Ectodermal cell (in vitro differentiated cells): Measurements from ENCODE around the gene MAST1.

ENCODE experiments used
- H3K27ac ChIP-seq: 2 replicates; pipeline ENCODE4 v1.7.0; 2013; ENCODE audit warnings: mild to moderate bottlenecking, low read depth, low read length; ENCODE audit not compliant: insufficient read depth, poor library complexity, severe bottlenecking
- H3K27me3 ChIP-seq: 2 replicates; pipeline ENCODE4 v1.7.0; 2013; ENCODE audit warnings: mild to moderate bottlenecking, low read length; ENCODE audit not compliant: insufficient read depth, control insufficient read depth, poor library complexity, severe bottlenecking
- H3K36me3 ChIP-seq: one replicate; pipeline ENCODE4 v1.7.0; 2013; ENCODE audit warnings: low read length; ENCODE audit not compliant: control insufficient read depth, insufficient read depth
- H3K4me1 ChIP-seq: one replicate; pipeline ENCODE4 v1.7.0; 2013; ENCODE audit warnings: low read length; ENCODE audit not compliant: control insufficient read depth, insufficient read depth
- H3K4me3 ChIP-seq: 2 replicates; pipeline ENCODE4 v1.7.0; 2013; ENCODE audit warnings: low read depth, low read length, control low read depth; ENCODE audit not compliant: insufficient read depth
- H3K9me3 ChIP-seq: 2 replicates; pipeline ENCODE4 v1.7.0; 2013; ENCODE audit warnings: mild to moderate bottlenecking, low read length, moderate library complexity; ENCODE audit not compliant: control insufficient read depth
- WGBS, 2 experiments: methylation state at CpG; one replicate each; pipeline ENCODE4 v1.1.7; 2013; ENCODE audit warnings: missing lambda C conversion rate in 2 of 2; 5-methylcytosine and 5-hydroxymethylcytosine counted together

The MAST1 gene

GRCh38 chr19:12828494-12828893 lies 9.8 kb upstream of the MAST1 start:
- 24% methylated on average over 23 of the region's 23 CpGs for WGBS, 2 experiments
- Histone ChIP-seq H3K4me3 (no peak overlapping the region), H3K27ac (no peak overlapping the region), H3K27me3 (peaks cover 64% of the 10 kb centered on the region), H3K36me3 (no peaks in the 10 kb centered on the region), H3K4me1 (no peaks in the 10 kb centered on the region), H3K9me3 (no peaks in the 10 kb centered on the region)

GRCh38 chr19:12833418-12833737 lies 4.9 kb upstream of the MAST1 start:
- peaks cover 5% of the 10 kb centered on the region for H3K4me1 ChIP-seq
- no peak overlapping the region for H3K27ac ChIP-seq
- no peak overlapping the region for H3K4me3 ChIP-seq
- H3K9me3 ChIP-seq = no peaks in the 10 kb centered on the region
- 1 to 2% methylated on average over 5 of the region's 5 CpGs for WGBS, 2 experiments
- H3K36me3 ChIP-seq = no peaks in the 10 kb centered on the region
- H3K27me3 ChIP-seq = peaks cover 97% of the 10 kb centered on the region

GRCh38 chr19:12833738-12834565 lies 4.4 kb upstream of the MAST1 start:
- no peak overlapping the region for H3K27ac ChIP-seq
- 1% methylated on average over 59 to 76 of the region's 87 CpGs for WGBS, 2 experiments
- H3K9me3 ChIP-seq = no peaks in the 10 kb centered on the region
- peak overlapping the region; percentile 49 for H3K4me3 ChIP-seq
- H3K36me3 ChIP-seq = no peaks in the 10 kb centered on the region
- H3K27me3 ChIP-seq = peaks cover 97% of the 10 kb centered on the region
- peaks cover 7% of the 10 kb centered on the region for H3K4me1 ChIP-seq

GRCh38 chr19:12834566-12834943 lies 3.8 kb upstream of the MAST1 start, which contains the start of gene RTBDN:
RTBDN (minus strand) TSS chr19:12834579; CDS start chr19:12829979, 4,600 bp downstream.
- H3K36me3 ChIP-seq = no peaks in the 10 kb centered on the region
- peaks cover 10% of the 10 kb centered on the region for H3K4me1 ChIP-seq
- peaks cover 97% of the 10 kb centered on the region for H3K27me3 ChIP-seq
- H3K9me3 ChIP-seq = no peaks in the 10 kb centered on the region
- 10 to 15% methylated on average over 20 of the region's 20 CpGs for whole genome bisulfite sequencing, 2 experiments
- H3K4me3 ChIP-seq = peak within 1 kb of the TSS; percentile 49
- no peak within 1 kb of the TSS for H3K27ac ChIP-seq

GRCh38 chr19:12834976-12835757 lies 3.1 kb upstream of the MAST1 start:
- H3K9me3 ChIP-seq = no peaks in the 10 kb centered on the region
- H3K4me1 ChIP-seq = peaks cover 10% of the 10 kb centered on the region
- no peaks in the 10 kb centered on the region for H3K36me3 ChIP-seq
- WGBS, 2 experiments = 14 to 15% methylated on average over 39 of the region's 39 CpGs
- H3K27ac ChIP-seq = no peak overlapping the region
- peaks cover 92% of the 10 kb centered on the region for H3K27me3 ChIP-seq
- H3K4me3 ChIP-seq = no peak overlapping the region

GRCh38 chr19:12836529-12836863 lies 1.8 kb upstream of the MAST1 start:
- Histone ChIP-seq H3K36me3 (no peaks in the 10 kb centered on the region), H3K27me3 (peaks cover 78% of the 10 kb centered on the region)

GRCh38 chr19:12837225-12837624 lies 1.1 kb upstream of the MAST1 start:
- no peak overlapping the region for H3K27ac ChIP-seq
- no peaks in the 10 kb centered on the region for H3K36me3 ChIP-seq
- peaks cover 71% of the 10 kb centered on the region for H3K27me3 ChIP-seq
- no peaks in the 10 kb centered on the region for H3K9me3 ChIP-seq
- peaks cover 10% of the 10 kb centered on the region for H3K4me1 ChIP-seq
- WGBS, 2 experiments = 63 to 77% methylated on average over 4 of the region's 4 CpGs
- H3K4me3 ChIP-seq = no peak overlapping the region

More at GRCh38 chr19:12836529-12836863, 1.8 kb upstream of the MAST1 start:
- WGBS, 2 experiments = 14 to 16% methylated on average over 6 of the region's 6 CpGs
- no peaks in the 10 kb centered on the region for H3K9me3 ChIP-seq
- peaks cover 10% of the 10 kb centered on the region for H3K4me1 ChIP-seq
- no peak overlapping the region for H3K27ac ChIP-seq
- no peak overlapping the region for H3K4me3 ChIP-seq

GRCh38 chr19:12838886-12839756 lies 806 bp downstream of the MAST1 start:
- H3K27me3 ChIP-seq = peaks cover 53% of the 10 kb centered on the region
- H3K36me3 ChIP-seq = no peaks in the 10 kb centered on the region
- no peak overlapping the region for H3K27ac ChIP-seq
- peak overlapping the region; percentile 66 for H3K4me3 ChIP-seq
- H3K9me3 ChIP-seq = no peaks in the 10 kb centered on the region
- 33 to 36% methylated on average over 17 to 21 of the region's 21 CpGs for WGBS, 2 experiments
- H3K4me1 ChIP-seq = peaks cover 9% of the 10 kb centered on the region

- H3K27me3 ChIP-seq = peaks cover 40% of the 10 kb centered on the region
- H3K36me3 ChIP-seq = no peaks in the 10 kb centered on the region
- peak overlapping the region; percentile 67 for H3K27ac ChIP-seq
- WGBS, 2 experiments = 28 to 30% methylated on average over 43 of the region's 43 CpGs
- peak overlapping the region; percentile 34 for H3K4me3 ChIP-seq
- peaks cover 5% of the 10 kb centered on the region for H3K4me1 ChIP-seq
- no peaks in the 10 kb centered on the region for H3K9me3 ChIP-seq
These were observed 2.1 kb downstream of the MAST1 start for GRCh38 chr19:12840091-12841079.
